ENCODE measurements around the gene NUP210L.

GRCh38 chr1:154014154-154014907 is 140.5 kb downstream of the NUP210L start:
- TF ChIP-seq SUZ12 (IDR thresholded peaks at IDR 0.05; ENCODE audit: extremely low read depth, insufficient read depth, insufficient read length), result no peak
- TF ChIP-seq YY1 (IDR thresholded peaks at IDR 0.05; ENCODE audit: insufficient read depth, insufficient read length), result no peak

All from NT2/D1 (cell line).